Measurements from ENCODE around the gene SEPTIN6. TPM values are rescaled to one million over a fixed set of nuclear protein-coding genes. Genes with fewer than 3 reads are reported as not detected.
A peak's percentile ranks its signal among the peaks of the same experiment; 100 is the strongest.

SEPTIN6 gene
- total and polyA plus RNA-seq, 2 of the 13 experiments (the other 11 are each of a cell fraction or from before 2014, with no cell fraction given), result 21.7 to 38.3 TPM

- ChIA-PET POLR2A (interaction anchor here (1.1 kb wide), 1 partner anchor 55 kb away, joined by 3 read pairs; the partner anchor contains the start of gene RPL39), CTCF (ENCODE audit: low intra/inter-chr PET ratio, low total read pairs) (no interaction called here)
- Histone ChIP-seq H4K20me1 (ENCODE audit: insufficient read depth, low read length) (no peaks in the 10 kb centered on the region), H3K36me3 (replicated peaks in 1 of 2; ENCODE audit: control insufficient read depth in 1 of 2, insufficient read depth in 2 of 2, low read length in 2 of 2) (no peaks in the 10 kb centered on the region), H3K27me3 (ENCODE audit: control insufficient read depth in 1 of 2, insufficient read depth in 2 of 2, low read length in 2 of 2) (0 out of 5 replicates have a peak, but pooled peaks cover 0 to 3% of the 10 kb centered on the region in 2 experiments), H2AFZ (ENCODE audit: low read length) (no peak overlapping the region), H3K4me2 (ENCODE audit: low read depth, low read length) (no peak overlapping the region), H3K4me3 (replicated peaks in 1 of 3; ENCODE audit: insufficient read depth in 1 of 3, low read depth in 2 of 3, low read length in 3 of 3) (no peak overlapping the region), H3K9ac (ENCODE audit: insufficient read depth, low read depth, low read length) (no peak overlapping the region), H3K9me3 (ENCODE audit: low read length) (no peaks in the 10 kb centered on the region), H3K79me2 (ENCODE audit: insufficient read depth, low read length) (no peaks in the 10 kb centered on the region), H3K4me1 (ENCODE audit: insufficient read depth, low read length) (peaks cover 14% of the 10 kb centered on the region), H3K27ac (ENCODE audit: extremely low read length, insufficient read depth, low read length) (no peak overlapping the region)
- DNase-seq (ENCODE audit: low spot score) (peak; percentile 56), FAIRE-seq (no peak), ATAC-seq (peak; percentile 57)
- BruUV-seq (replicated peaks), result no TSS peak
- in situ Hi-C loops (cut with HindIII; ENCODE audit: extremely low pct_ligation_motif_present, low pct_unique_long_range_greater_than_20kb) (loop anchor here (25.0 kb wide), 1 partner anchor 224 kb away; no protein-coding TSS in a partner anchor), intact Hi-C loops (cut with micrococcal nuclease; ENCODE audit: unreplicated experiment) (no loop called here)
- 4% methylated on average over 8 of the region's 12 CpGs for WGBS (ENCODE audit: low lambda C conversion rate)
- TF ChIP-seq, protein P1, sequence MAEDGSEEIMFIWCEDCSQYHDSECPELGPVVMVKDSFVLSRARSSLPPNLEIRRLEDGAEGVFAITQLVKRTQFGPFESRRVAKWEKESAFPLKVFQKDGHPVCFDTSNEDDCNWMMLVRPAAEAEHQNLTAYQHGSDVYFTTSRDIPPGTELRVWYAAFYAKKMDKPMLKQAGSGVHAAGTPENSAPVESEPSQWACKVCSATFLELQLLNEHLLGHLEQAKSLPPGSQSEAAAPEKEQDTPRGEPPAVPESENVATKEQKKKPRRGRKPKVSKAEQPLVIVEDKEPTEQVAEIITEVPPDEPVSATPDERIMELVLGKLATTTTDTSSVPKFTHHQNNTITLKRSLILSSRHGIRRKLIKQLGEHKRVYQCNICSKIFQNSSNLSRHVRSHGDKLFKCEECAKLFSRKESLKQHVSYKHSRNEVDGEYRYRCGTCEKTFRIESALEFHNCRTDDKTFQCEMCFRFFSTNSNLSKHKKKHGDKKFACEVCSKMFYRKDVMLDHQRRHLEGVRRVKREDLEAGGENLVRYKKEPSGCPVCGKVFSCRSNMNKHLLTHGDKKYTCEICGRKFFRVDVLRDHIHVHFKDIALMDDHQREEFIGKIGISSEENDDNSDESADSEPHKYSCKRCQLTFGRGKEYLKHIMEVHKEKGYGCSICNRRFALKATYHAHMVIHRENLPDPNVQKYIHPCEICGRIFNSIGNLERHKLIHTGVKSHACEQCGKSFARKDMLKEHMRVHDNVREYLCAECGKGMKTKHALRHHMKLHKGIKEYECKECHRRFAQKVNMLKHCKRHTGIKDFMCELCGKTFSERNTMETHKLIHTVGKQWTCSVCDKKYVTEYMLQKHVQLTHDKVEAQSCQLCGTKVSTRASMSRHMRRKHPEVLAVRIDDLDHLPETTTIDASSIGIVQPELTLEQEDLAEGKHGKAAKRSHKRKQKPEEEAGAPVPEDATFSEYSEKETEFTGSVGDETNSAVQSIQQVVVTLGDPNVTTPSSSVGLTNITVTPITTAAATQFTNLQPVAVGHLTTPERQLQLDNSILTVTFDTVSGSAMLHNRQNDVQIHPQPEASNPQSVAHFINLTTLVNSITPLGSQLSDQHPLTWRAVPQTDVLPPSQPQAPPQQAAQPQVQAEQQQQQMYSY (CRISPR knock-in tag; IDR thresholded peaks at IDR 0.05), result no peak
- TF ChIP-seq, protein P2, sequence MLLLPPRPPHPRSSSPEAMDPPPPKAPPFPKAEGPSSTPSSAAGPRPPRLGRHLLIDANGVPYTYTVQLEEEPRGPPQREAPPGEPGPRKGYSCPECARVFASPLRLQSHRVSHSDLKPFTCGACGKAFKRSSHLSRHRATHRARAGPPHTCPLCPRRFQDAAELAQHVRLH (CRISPR knock-in tag; IDR thresholded peaks at IDR 0.05; ENCODE audit: borderline replicate concordance, low read depth), result no peak
- TF ChIP-seq CEBPB (IDR thresholded peaks at IDR 0.05; ENCODE audit: borderline replicate concordance, low read depth, low read length) (peak; percentile 60), ARID2 (CRISPR knock-in tag; IDR thresholded peaks at IDR 0.05; ENCODE audit: borderline replicate concordance) (no peak), HOXD1 (CRISPR knock-in tag; IDR thresholded peaks at IDR 0.05) (no peak), JUN (CRISPR knock-in tag; IDR thresholded peaks at IDR 0.05) (no peak), ZNF362 (CRISPR knock-in tag; IDR thresholded peaks at IDR 0.05; ENCODE audit: borderline replicate concordance) (peak; percentile 55; the same call in 1 of the 2 replicates), ZNF598 (CRISPR knock-in tag; IDR thresholded peaks at IDR 0.05; ENCODE audit: borderline replicate concordance) (no peak), TEAD3 (CRISPR knock-in tag; optimal IDR thresholded peaks at IDR 0.05; ENCODE audit: borderline replicate concordance) (peak; percentile 56), ZBTB14 (CRISPR knock-in tag; IDR thresholded peaks at IDR 0.05) (no peak), ZNF33B (CRISPR knock-in tag; IDR thresholded peaks at IDR 0.05) (no peak), ZSCAN25 (CRISPR knock-in tag; IDR thresholded peaks at IDR 0.05) (no peak)
- TF ChIP-seq, protein P3, sequence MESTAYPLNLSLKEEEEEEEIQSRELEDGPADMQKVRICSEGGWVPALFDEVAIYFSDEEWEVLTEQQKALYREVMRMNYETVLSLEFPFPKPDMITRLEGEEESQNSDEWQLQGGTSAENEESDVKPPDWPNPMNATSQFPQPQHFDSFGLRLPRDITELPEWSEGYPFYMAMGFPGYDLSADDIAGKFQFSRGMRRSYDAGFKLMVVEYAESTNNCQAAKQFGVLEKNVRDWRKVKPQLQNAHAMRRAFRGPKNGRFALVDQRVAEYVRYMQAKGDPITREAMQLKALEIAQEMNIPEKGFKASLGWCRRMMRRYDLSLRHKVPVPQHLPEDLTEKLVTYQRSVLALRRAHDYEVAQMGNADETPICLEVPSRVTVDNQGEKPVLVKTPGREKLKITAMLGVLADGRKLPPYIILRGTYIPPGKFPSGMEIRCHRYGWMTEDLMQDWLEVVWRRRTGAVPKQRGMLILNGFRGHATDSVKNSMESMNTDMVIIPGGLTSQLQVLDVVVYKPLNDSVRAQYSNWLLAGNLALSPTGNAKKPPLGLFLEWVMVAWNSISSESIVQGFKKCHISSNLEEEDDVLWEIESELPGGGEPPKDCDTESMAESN (CRISPR knock-in tag; conservative IDR thresholded peaks at IDR 0.05), result no peak
- TF ChIP-seq, protein P4, sequence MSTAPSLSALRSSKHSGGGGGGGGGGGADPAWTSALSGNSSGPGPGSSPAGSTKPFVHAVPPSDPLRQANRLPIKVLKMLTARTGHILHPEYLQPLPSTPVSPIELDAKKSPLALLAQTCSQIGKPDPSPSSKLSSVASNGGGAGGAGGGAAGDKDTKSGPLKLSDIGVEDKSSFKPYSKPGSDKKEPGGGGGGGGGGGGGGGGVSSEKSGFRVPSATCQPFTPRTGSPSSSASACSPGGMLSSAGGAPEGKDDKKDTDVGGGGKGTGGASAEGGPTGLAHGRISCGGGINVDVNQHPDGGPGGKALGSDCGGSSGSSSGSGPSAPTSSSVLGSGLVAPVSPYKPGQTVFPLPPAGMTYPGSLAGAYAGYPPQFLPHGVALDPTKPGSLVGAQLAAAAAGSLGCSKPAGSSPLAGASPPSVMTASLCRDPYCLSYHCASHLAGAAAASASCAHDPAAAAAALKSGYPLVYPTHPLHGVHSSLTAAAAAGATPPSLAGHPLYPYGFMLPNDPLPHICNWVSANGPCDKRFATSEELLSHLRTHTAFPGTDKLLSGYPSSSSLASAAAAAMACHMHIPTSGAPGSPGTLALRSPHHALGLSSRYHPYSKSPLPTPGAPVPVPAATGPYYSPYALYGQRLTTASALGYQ (CRISPR knock-in tag; IDR thresholded peaks at IDR 0.05), result no peak
Observed at GRCh38 chrX:119736206-119736764, 43.3 kb upstream of the SEPTIN6 start.

Measured in HepG2 (cell line).